ENCODE results near the gene EYS.
"Not testable (repeated sequence)": the region's sequence is repeated elsewhere in the genome, so short reads cannot be mapped to it uniquely, and the experiment has no call there.

The EYS gene

DNA sequence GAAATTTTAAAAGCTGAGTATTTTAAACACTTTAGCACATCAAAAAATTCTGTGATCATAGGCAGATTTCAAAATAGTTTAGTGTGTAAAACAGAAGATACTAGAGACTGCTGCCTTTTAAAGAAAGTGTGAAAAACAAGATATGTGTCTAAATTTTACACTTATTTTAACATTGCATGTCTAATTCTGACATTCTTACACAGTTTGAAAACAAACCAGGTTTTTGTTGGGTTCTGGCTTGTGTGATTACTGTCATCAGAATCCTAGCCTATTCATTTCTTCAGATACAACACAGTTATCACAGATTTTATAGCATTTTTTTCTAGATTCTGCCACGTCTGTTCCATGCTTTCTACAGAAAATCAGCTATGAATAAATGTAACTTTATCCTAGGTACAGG lies 257.1 kb downstream of the EYS start:
- no peak for DNase-seq

DNA sequence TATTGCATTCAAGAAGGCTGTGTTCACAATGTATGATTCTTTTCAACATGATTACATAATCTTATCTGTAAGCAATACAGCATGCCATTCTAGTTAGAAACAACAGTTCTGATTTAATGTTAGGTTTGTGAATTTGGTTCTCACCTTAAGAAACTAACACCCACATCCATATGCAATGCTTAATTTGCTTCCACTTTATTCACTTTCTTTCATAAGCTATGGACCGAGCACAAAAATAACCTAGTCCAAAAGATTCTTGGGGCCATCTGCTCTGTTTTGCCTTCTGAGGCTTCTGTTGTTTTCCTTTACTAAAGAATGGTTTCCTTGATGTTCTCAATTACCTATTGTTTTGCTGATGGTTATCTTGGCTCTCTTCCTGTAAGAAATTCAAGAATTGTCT lies 258.2 kb downstream of the EYS start:
- DNase-seq: no peak

DNA sequence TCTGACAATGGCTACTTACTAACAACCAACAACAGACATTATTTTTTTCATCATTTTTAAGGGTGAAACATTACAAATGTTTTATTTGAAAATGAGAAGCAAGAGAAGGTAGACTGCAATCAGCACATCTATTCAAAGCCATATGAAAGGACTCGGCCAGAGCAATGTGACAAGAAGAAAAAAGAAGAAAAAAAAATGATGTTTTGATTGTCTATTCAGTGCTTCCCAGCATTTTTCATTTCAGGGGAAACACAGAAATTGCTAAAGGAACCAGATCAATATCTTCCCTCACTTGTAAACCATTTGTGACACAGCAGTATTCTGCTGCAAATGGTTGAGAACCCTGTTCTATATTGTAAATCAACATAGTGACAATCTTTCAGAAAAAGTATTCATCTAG lies 270.7 kb downstream of the EYS start:
- no peak for DNase-seq

DNA sequence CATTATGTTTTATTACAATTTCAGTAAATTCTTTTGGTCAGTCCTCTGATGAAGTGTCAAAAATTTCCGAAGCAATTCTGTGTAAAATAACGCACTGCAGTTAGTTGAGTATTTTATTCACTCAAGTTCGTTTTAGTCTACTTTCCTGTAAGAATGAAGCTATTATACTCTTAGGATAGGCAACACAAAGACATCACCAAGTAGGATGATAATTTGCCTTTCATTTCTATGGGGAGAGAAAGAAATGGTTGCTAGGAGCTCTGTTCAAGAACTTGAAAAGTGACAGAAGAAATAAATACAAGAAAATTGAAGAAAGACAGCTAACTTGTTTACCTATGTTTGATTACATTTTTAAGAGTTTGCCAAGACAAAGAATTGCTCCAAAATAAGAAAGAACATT lies 290.4 kb downstream of the EYS start:
- no peak for DNase-seq

DNA sequence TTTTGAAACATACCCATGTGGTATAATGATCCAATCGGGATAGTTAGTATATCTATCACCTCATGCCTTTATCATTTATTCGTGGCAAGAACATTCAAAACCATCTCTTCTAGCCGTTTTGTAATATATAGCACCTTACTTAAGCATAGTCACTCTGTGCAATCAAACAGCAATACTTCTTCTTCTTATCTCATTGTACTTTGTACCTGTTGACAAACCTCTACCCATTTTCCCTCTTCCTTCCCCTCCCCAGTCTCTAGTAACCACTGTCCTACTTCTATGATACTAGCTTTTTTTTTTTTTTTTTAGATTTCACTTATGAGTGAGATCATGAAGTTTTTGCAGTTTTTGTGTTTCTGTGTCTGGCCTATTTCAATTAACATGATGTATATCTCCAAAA lies 296.7 kb downstream of the EYS start:
- DNase-seq: no peak

DNA sequence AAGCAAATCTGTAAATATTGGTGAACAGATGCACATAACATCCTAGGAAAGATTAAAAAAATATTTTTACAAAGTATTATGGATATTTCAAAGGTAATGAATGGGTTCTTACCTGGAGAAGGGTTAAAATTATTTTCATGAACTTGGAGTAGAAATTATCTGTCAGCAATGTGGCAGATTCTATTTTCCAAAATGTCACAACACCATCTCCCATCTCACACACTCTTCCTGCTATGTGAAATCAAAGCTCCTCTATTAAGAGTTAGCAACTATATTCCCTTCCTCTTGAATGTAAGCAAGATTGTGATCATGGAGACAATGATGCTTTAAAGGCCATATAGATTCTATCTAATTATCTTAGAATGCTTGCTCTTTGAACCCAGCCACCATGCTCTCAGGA lies 304.5 kb downstream of the EYS start:
- no peak for DNase-seq

DNA sequence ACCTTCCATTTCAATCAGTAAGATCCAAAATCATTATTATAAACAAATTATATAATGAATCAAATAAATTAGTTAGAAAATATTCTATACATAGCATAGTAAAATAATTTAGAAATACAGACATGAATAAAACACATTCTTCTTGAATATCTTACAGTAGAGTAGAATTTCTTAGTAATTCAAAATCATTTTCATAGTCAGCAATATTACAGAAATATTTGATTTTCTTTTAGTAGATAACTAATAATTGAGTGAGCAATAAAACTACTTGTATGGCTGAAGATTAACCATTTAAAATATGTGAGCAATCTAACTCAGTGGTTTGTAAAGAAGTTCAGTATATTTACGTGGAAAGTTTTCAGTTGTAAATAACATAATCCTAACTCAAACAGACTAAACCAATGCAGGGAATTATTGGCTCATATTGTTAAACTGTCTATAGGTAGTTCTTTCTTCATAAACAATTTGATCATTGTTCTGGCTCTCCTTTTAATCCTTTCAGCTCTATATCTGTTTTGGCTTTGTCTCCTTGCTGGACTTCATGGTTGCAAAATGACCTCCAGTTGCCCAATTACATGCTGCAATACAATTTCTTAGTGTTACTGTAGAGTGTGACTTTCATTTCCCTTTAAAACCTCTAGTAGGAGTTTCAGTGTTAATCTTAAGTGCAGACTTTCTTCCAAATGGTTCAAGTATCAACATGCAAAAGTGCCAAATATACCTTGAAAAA lies 307.5 kb downstream of the EYS start:
- no peak for DNase-seq

DNA sequence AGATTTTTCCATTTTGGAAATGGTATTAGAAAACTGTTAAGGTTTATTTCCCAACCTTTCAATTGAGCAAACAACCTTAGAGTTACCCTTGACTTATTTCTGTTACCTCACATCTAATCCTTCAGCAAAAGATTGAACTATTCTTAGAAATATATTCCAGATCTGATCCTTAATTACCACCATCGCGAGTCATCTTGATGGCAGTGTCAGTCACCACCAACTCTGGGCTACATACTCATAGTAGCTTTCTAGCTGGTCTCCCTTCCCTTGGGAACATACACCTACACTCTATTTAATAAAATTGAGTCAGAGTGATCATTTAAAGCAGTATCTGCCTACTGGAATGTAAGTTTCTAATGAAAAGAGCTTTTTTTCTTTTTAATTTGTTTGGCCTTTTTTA lies 308.2 kb downstream of the EYS start:
- DNase-seq: no peak

DNA sequence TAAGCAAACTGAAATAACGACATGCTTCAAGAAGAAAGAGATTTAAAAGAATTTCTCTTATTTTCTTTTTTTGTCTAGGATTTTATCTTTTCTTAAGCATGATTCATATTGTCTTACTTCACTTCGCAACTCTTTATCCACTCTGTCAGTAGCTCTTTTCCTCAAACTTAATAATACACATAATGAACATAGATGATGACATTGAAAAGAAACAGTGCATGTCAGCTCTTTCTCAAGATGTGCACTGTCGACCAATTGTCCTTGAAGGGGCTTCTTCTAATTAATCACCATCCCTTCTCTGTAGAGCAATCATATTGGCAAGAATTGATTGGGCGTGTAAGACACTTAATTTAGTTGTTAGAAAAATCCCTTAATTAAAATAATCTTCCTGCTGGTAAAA lies 356.5 kb downstream of the EYS start:
- DNase-seq: no peak

DNA sequence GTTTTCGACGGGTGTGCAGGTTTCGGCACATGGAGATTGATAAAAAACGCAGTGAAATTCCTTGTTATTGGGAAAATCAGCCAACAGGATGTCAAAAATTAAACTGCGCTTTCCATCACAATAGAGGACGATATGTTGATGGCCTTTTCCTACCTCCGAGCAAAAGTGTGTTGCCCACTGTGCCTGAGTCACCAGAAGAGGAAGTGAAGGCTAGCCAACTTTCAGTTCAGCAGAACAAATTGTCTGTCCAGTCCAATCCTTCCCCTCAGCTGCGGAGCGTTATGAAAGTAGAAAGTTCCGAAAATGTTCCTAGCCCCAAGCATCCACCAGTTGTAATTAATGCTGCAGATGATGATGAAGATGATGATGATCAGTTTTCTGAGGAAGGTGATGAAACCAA lies 404.4 kb downstream of the EYS start:
- not testable (repeated sequence) for DNase-seq

DNA sequence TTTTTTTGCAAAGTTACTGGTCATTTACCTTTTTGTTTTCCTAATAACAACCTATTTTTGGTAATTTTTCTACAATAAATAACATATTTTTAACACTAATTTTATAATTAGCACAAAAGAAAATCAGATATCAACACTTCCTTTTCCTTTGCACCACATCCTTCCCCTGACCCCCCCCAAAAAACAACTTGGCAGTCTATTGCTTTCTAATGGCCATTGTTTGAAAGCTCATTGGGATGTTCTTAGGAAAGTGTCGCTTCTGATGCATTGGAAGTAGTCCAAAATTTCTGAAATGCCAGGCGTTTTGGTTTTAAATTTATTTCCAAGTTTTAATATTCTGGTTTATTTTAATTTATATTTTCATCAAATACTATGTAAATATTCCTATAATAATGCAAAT lies 407.8 kb downstream of the EYS start:
- no peak for DNase-seq

DNA sequence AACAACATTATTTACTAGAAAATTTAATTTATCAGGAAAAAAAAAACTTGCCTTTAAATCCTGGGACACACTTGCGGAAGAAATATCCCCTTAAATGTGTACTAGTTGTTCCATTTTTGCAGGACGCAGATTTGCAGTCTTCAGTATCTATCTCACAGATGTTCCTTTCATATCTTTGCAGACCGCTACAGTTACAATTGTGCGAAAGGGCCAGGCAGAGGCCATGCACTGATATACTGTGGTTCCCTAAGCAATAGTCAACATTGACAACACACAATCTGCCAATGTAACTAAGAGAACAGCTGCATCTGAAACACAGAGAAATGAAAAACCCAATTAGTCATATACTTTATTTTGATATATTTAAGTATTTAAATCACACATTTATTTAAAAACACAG lies 411.2 kb downstream of the EYS start:
- peak in 1 of 2 experiments; percentile 62 for DNase-seq

DNA sequence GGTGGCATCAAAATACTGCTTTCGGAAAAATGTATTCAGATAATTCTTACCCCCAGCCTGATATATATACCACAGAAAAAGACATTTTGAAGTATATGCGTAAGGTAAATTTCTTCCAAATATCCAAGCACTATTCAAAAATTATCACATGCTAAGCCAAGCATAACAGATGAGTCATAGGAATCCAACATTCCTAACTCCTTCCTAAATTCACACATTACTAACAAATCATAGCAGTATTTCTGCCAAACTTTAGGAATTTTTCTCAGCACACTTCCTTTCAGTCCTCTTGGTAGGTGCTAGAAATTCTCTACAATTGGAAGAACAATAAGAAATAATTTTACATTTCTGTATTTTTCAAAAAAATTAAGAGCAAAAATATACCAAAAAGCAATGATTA lies 417.5 kb downstream of the EYS start:
- no peak for DNase-seq

DNA sequence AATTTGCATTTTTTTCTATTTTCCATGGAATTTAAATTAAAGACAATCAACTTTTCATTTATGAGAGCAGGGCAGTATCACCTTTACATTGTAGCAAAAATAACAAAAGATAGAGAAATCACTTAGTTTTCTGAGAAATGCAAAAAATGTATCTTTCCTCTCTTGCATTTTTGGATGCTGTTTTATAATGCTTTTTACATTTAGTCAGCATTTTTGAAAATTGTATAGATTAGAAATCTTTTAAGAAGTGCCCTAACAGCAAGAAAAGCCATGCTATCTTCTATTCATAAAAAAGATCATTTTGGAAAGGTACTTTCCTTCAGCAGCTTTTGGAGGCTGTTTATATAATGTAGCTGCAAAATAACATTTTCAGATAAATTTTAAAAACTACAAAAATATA lies 421.8 kb downstream of the EYS start:
- DNase-seq: no peak

DNA sequence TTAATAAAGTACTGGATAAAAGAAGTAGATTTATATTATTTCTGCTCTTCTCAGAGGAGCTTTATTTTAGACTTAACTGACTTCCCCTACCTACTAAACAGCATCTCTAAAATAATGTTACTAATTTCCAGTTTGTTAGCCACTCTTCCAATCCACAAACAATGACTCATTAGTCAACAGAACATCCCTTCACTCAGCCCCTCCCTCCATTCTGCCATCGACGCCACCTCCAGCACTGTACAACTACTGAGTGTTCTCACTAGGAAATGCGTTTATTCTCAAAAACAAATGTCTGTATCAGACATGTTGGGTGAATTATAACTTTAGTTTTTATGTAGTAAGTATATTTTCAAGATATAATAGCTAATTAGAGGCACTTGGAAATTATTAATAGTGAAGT lies 427.0 kb downstream of the EYS start:
- DNase-seq: peak in 1 of 2 experiments; percentile 12

DNA sequence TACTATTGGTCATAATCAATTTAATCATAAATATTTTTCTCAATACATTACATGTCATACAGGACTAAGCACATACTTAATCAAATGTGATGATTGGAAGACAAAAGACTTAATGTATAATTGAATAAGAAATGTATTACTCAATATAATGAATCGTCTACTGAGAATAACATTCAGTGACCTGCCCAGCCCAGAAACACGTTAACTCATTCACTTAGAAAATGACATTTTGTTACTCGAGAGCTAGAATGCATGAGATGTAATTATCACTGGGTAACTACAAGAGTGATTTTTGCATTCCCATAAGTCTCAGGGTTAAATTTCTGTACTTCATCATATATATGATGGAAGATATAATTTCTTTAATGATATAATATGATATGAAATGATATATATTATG lies 444.8 kb downstream of the EYS start:
- DNase-seq: no peak

DNA sequence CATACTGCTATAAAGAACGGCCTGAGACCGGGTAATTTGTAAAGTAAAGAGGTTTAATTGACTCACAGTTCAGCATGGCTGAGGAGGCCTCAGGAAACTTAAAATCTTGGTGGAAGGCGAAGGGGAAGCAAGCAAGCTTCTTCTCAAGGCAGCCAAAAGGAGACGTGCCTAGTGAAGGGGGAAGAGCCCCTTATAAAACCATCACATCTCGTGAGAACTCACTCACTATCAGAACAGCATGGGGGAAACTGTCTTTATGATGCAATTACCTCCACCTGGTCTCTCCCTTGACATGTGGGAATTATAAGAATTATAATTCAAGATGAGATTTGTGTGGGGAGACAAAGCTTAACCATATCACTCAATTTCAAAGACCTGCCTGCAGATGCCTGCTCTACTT lies 447.0 kb downstream of the EYS start:
- DNase-seq: peak in 1 of 2 experiments; percentile 65

DNA sequence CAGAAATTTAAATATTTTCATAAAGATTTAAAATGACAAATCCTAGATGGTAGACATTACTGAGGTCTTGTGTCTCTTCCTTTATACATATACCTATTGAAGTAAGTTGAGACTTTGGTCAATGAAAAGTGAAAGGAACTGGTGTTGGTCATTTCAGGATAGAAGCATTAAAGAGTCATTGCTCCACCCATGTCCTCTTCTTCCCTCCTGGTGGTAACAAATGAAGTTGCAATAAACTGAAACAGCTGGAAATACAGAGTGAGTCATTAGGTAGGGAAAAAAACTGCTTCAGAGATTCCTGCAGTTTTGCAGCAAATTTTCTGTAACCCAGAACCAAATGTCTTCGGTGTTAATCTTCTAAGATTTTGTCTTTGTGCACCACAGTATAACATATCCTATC lies 448.0 kb downstream of the EYS start:
- DNase-seq: peak in 1 of 2 experiments; percentile 32

DNA sequence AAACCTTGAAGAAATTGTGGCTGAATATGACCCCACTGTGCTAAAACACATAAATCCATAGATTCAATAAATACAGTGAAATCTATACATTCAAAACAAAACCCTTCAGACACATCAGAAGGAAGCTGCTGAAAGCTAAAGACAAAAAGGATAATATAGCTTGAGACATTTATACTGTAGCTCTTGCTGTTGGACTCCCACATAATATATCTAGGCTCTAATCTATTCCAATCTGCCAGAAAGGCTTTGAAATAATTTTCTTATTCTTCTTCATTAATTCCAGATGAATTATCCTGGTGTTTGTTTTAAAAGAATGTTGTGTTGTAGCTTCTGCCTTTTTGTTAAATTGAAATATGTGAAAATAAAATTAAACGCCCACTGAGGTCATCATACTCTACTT lies 454.0 kb downstream of the EYS start:
- DNase-seq: no peak

DNA sequence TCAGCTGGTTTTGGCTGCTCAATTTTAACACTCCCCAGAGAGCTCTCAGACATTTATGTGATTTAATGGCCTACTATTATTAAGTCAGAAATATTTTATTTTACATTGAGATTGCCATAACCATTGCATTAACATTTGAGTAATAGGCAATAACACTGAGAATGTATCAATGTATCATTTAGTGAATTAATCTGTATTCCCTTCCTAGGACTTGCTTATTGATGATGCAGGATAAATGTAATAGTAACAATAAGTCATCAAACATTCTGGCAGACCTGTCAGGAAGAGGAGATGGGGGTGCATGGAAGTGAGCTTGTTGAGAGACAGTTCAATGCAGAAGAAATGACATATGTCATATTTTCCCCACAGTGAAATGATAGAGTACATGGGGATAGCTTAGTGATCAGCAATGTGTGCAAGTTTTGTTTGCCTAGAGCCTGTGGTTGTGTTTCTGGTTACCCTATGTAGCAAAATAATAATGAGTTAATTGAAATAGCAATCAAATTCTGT lies 458.9 kb downstream of the EYS start:
- DNase-seq: no peak

DNA sequence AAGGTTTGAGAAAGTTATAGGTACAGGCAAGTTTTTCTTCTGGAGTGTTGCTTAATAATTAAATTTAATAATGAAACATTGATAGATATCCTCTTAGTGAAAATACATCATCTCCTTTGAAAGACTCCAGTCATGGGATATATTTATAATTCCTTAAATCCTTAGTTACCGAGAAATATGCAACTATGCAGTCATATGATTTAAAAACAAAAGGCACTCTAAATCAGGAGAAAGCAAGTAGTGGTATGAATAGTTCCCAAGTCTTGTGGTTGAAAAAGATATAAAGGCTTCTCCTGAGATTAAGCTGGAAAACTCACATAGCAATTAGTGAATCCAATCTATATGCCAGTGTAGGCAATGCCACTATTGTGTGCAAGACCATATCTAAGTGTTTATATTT lies 475.4 kb downstream of the EYS start:
- no peak for DNase-seq

DNA sequence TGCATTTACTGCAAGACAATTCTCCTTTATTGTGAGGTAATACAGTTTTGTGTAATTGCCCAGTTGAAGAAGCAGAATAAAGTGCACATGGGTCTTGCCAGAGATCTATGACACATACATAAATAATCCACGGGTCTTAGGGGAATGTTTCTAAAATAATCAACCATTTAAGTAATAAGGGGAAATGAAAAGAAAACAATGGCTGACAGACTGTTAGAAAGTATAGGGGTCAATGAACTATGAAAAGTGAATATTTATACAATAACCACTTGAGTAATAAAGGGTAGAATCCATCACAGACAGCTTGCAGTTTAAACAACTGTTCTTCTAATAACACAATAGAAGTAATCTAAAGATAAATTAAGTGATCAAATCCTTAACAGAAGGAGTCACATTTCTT lies 477.2 kb downstream of the EYS start:
- peak in 1 of 2 experiments; percentile 50 for DNase-seq

DNA sequence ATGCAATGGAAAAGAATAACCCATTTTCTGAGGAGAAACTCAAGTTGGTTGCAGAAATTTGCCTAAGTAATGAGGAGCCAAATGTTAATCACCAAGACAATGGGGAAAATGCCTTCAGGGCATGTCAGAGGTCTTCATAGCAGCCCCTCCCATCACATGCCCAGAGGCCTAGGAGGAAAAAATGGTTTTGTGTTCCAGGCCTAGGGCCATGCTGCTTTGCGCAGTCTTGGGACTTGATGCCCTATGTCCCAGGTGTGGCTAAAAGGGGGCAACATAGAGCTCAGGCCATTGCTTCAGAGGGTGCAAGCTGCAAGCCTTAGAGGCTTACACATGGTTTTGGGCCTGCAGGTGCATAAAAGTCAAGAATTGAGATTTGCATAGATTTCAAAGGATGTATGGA lies 485.9 kb downstream of the EYS start:
- no peak for DNase-seq

DNA sequence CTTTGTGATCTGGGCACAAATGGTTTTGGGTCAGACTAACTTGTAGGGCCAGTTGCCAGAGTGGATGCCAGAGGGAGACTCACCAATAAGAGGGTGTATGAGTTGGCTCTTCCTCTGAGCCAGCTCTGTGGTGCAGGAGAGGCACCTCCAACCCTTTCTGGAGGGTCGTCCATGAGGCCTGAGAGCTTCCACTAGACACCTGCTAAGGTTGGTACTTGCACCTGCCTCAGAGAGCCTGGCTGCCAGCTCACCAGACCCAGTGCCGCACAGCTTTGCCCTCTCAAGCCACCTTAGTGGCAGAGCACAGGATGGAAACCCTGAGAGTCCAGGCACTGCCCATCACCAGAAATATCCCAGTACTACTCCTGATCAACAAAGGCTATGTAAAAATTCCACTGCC lies 504.3 kb downstream of the EYS start:
- DNase-seq: no peak

DNA sequence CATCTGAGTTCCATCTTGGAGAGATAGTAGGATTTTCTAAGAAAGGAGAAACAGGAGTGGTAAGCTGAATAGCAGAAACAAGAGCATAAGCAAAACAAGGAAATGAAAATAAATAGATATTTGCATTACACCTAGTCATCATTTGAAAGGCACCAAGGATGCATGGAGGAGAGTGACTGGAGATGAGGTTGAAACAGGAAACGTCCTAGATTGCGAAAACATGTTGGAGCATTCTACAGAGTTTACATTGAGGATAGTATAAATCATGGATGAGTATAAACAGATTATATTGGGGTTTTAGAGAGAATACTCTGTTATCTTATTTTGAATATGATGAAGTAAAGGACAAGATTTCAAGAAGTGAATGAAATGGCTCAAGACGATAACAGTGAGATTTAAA lies 507.3 kb downstream of the EYS start:
- DNase-seq: no peak

Measured in NCI-H2081 (cell line).